AG20443 (cell line): ENCODE measurements around the gene POTEH.
"Not testable (repeated sequence)": the region's sequence is repeated elsewhere in the genome, so short reads cannot be mapped to it uniquely, and the experiment has no call there.

Experiments
- DNase-seq: peaks from one replicate; pipeline ENCODE4 v3.0.0; 2012; ENCODE audit warnings: low spot score, mixed read lengths

Gene POTEH

DNA sequence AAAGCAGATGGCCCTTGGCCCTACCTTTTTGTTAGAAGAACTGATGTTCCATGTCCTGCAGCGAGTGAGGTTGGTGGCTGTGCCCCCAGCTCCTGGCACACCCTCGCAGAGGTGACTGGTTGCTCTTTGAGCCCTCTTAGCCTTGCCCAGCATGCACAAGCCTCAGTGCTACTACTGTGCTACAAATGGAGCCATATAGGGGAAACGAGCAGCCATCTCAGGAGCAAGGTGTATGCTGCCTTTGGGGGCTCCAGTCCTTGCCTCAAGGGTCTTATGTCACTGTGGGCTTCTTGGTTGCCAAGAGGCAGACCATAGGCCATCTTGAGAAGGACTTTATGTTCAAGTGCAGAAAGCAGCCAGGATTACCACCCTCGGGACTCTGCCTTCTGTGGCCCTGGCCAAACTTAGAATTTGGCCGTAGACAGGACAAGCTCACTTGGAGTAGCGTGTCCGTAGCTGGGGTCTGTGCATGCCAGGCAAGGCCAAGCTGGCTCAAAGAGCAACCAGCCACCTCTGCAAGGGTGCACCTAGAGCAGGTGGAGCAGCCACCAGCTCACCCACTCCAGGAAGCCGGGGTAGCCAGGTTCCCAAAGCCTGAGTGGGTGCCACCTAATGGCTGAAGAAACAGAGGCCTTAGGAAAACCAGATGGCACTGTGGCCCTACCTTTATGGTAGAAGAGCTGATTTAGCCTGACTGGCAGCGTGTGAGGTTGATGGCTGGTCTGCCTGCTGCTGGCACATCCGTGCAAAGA lies 48.5 kb downstream of the POTEH start:
- not testable (repeated sequence) for DNase-seq

DNA sequence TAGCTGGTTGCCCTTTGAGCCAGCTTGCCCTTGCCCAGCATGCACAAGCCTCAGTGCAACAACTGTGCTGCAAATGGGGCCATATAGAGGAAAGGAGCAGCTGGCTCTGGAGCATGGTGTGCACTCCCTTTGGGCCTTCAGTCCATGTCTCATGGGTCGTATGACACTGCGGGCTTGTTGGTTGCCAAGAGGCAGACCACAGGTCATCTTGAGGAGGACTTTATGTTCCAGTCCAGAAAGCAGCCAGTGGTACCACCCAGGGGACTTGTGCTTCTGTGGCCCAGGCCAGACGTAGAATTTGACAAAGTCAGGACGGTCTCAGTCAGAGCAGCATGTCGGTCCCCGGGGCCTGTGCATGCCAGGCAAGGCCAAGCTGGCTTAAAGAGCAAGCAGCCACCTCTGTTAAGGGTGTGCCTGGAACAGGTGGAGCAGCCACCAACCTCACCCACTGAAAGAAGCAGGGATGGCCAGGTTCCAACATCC lies 49.1 kb downstream of the POTEH start:
- not testable (repeated sequence) for DNase-seq

DNA sequence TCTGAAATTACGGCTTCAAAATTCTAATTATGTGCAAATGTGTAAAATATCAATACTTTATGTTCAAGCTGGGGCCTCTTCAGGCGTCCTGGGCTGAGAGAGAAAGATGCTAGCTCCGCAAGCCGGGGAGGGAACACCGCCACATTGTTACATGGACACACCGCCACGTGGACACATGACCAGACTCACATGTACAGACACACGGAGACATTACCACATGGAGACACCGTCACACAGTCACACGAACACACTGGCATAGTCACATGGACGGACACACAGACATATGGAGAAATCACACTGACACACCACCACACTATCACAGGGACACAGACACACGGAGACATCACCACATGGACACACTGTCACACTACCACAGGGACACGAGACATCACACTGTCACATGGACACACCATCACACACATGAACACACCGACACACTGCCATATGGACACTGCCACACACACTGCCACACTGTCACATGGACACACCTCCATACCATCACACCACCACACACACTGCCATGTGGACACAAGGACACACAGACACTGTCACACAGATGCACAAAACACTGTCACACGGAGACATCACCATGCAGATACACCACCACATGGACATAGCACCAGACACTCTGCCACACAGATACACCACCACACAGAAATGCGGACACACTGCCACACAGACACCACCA lies 58.0 kb downstream of the POTEH start:
- not testable (repeated sequence) for DNase-seq

- not testable (repeated sequence) for DNase-seq
These were observed 59.5 kb downstream of the POTEH start for GRCh38 chr22:15749181-15749970.

DNA sequence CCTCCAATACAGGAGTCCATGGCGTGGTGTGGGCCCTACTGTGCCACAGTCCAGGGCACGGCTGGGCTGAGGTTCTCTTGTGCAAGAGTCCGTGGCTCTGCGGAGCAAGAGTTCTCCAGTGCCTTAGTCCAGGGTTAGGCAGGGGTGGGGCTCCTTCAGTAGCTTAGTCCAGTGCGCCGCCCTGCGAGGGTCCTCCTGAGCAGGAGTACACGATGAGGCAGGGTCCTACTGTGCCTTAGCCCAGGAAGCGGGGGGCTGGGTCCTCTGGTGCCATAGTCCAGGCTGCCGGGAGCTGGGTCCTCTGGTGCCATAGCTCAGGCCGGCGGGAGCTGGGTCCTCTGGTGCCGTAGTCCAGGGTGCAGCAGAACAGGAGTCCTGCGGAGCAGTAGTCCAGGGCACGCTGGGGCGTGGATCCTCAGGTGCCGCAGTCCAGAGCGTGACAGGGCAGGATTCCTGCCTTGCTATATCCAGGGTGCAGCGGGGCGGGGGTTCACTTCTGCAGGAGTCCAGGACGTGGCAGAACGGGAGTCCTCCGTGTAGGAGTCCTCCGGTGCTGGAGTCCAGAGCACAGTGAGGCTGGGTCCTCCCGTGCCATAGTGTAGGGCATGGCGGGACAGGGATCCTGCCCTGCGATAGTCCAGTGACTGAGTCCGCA lies 69.7 kb downstream of the POTEH start:
- not testable (repeated sequence) for DNase-seq

DNA sequence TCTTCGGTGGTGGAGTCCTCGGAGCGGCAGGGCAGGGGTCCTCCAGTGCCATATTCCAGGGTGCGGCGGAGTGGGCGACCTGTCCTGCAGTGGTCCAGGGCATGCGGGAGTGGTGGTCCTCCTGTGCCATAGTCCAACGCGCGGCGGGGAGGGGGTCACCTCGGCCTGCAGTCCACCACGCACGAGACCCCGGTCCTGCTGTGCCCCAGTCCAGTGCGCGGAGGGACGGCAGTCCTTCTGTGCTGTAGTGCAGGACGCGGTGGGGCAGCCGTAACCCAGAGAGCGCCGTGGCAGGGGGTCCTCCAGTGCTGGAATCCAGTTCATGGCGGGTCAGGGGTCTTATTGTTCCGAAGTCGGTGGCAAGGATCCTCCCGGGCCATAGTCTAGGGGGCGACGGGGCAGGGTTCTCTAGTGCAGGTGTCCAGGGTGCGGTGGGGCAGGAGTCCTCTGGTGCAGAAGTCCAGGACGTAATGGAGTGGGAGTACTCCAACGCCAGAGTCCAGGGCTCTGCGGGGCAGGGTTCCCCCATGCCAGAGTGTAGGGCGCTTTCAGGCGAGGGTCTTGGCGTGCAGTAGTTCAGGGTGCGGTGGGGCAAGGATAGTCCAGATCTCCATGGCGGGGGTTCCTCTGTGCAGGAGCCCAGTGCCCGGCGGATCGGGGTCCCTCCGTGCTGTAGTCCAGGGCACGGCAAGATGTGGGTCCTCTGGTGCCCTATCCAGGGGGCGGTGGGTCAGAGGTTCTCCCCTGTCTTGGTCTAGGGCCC lies 70.7 kb downstream of the POTEH start:
- DNase-seq = not testable (repeated sequence)

GRCh38 chr22:15761151-15761777 lies 71.4 kb downstream of the POTEH start:
- not testable (repeated sequence) for DNase-seq

- not testable (repeated sequence) for DNase-seq
These were observed 73.7 kb downstream of the POTEH start for GRCh38 chr22:15763559-15763958.
